Measurements from ENCODE around the gene BPIFA2.

Gene BPIFA2

GRCh38 chr20:33203444-33203843, 35.5 kb downstream of the BPIFA2 start:
- H3K4me1 Mint-ChIP-seq (ENCODE audit: low read depth) = no peaks in the 10 kb centered on the region
- H3K27me3 Mint-ChIP-seq = peaks cover 25% of the 10 kb centered on the region
- H3K27ac Mint-ChIP-seq = no peak overlapping the region
- H3K9me3 Mint-ChIP-seq = no peaks in the 10 kb centered on the region
- no peaks in the 10 kb centered on the region for H3K36me3 Mint-ChIP-seq (ENCODE audit: low read depth)
- no peak overlapping the region for H3K4me3 Mint-ChIP-seq

- H3K9me3 Mint-ChIP-seq = no peaks in the 10 kb centered on the region
- no peak overlapping the region for H3K27ac Mint-ChIP-seq
- no peak overlapping the region for H3K4me3 Mint-ChIP-seq
- no peaks in the 10 kb centered on the region for H3K4me1 Mint-ChIP-seq (ENCODE audit: low read depth)
- H3K36me3 Mint-ChIP-seq (ENCODE audit: low read depth) = no peaks in the 10 kb centered on the region
- H3K27me3 Mint-ChIP-seq = peaks cover 58% of the 10 kb centered on the region
Observed at GRCh38 chr20:33209789-33210188, 41.8 kb downstream of the BPIFA2 start.

- H3K27ac Mint-ChIP-seq = no peak overlapping the region
- peaks cover 64% of the 10 kb centered on the region for H3K27me3 Mint-ChIP-seq
- no peak overlapping the region for H3K4me3 Mint-ChIP-seq
- no peaks in the 10 kb centered on the region for H3K36me3 Mint-ChIP-seq (ENCODE audit: low read depth)
- H3K4me1 Mint-ChIP-seq (ENCODE audit: low read depth) = no peaks in the 10 kb centered on the region
- H3K9me3 Mint-ChIP-seq = no peaks in the 10 kb centered on the region
Observed at GRCh38 chr20:33210371-33210770, 42.4 kb downstream of the BPIFA2 start.

- H3K27ac Mint-ChIP-seq = no peak overlapping the region
- H3K36me3 Mint-ChIP-seq (ENCODE audit: low read depth) = no peaks in the 10 kb centered on the region
- H3K4me3 Mint-ChIP-seq = no peak overlapping the region
- no peaks in the 10 kb centered on the region for H3K9me3 Mint-ChIP-seq
- peaks cover 70% of the 10 kb centered on the region for H3K27me3 Mint-ChIP-seq
- H3K4me1 Mint-ChIP-seq (ENCODE audit: low read depth) = no peaks in the 10 kb centered on the region
Observed at GRCh38 chr20:33211817-33212424, 44.0 kb downstream of the BPIFA2 start.

- no peaks in the 10 kb centered on the region for H3K4me1 Mint-ChIP-seq (ENCODE audit: low read depth)
- no peaks in the 10 kb centered on the region for H3K36me3 Mint-ChIP-seq (ENCODE audit: low read depth)
- no peaks in the 10 kb centered on the region for H3K9me3 Mint-ChIP-seq
- no peak within 1 kb of the TSS for H3K4me3 Mint-ChIP-seq
- no peak within 1 kb of the TSS for H3K27ac Mint-ChIP-seq
- H3K27me3 Mint-ChIP-seq = peaks cover 34% of the 10 kb centered on the region
Observed at GRCh38 chr20:33217052-33217451, 49.1 kb downstream of the BPIFA2 start, which contains the start of gene BPIFA3. Gene BPIFA3 (plus strand): TSS chr20:33217352. CDS start chr20:33217537, 185 bp downstream.

GRCh38 chr20:33224399-33224798, 56.4 kb downstream of the BPIFA2 start:
- no peaks in the 10 kb centered on the region for H3K4me1 Mint-ChIP-seq (ENCODE audit: low read depth)
- no peaks in the 10 kb centered on the region for H3K9me3 Mint-ChIP-seq
- H3K36me3 Mint-ChIP-seq (ENCODE audit: low read depth) = no peaks in the 10 kb centered on the region
- no peak overlapping the region for H3K4me3 Mint-ChIP-seq
- H3K27ac Mint-ChIP-seq = no peak overlapping the region
- H3K27me3 Mint-ChIP-seq = peaks cover 9% of the 10 kb centered on the region

GRCh38 chr20:33229843-33230242, 61.9 kb downstream of the BPIFA2 start:
- Mint-ChIP-seq H3K4me3 (no peak overlapping the region), H3K27me3 (peaks cover 13% of the 10 kb centered on the region), H3K4me1 (ENCODE audit: low read depth) (peaks cover 15% of the 10 kb centered on the region), H3K36me3 (ENCODE audit: low read depth) (no peaks in the 10 kb centered on the region), H3K9me3 (no peaks in the 10 kb centered on the region), H3K27ac (peak overlapping the region; percentile 6)

Measured in stimulated activated naive CD8-positive, alpha-beta T cell treated with anti-CD3 and anti-CD28 coated beads, Interleukin-15, Interleukin-2, amounts not matched to agents 100 ng/mL and 50 ng/mL, for 24 hours (primary cell).